Measurements from ENCODE around the gene VCAN. TPM values are rescaled to one million over a fixed set of nuclear protein-coding genes. Genes with fewer than 3 reads are reported as not detected.
A peak's percentile ranks its signal among the peaks of the same experiment; 100 is the strongest.

The VCAN gene
- total and polyA plus RNA-seq, 2 of the 8 experiments (the other 6 are each of a cell fraction or from before 2014, with no cell fraction given), result 146 to 404 TPM

GRCh38 chr5:83470526-83471404 is 779 bp upstream of the VCAN start:
- ChIA-PET POLR2A (ENCODE audit: partially characterized antibody) (interaction anchor here (1.0 to 1.8 kb wide), 7 partner anchors 8 to 1159 kb away, joined by 3 to 7 read pairs (median 4); no protein-coding TSS in a partner anchor), CTCF (ENCODE audit: partially characterized antibody) (interaction anchor here (1.2 kb wide), 1 partner anchor 1121 kb away, joined by 3 read pairs; no protein-coding TSS in a partner anchor)
- Histone ChIP-seq H2BK5ac (ENCODE audit: low read depth, low read length) (peak overlapping the region; percentile 63), H2BK15ac (ENCODE audit: low read length) (no peak overlapping the region), H3K4me2 (ENCODE audit: insufficient read depth in 1 of 2, low read depth in 2 of 2, low read length in 2 of 2) (peak overlapping the region; percentile 66 to 87), H3K79me2 (ENCODE audit: control insufficient read depth in 1 of 2, insufficient read depth in 2 of 2, low read length in 2 of 2) (peaks cover 0 to 19% of the 10 kb centered on the region in 2 experiments; a peak in 3 of 4 replicates), H3K9me3 (ENCODE audit: insufficient read depth in 2 of 2, low read depth in 1 of 2, low read length in 1 of 2) (no peaks in the 10 kb centered on the region), H3K9ac (replicated peaks in 1 of 4; ENCODE audit: extremely low read depth in 1 of 4, low read depth in 3 of 4, low read length in 3 of 4) (peak overlapping the region in 2 of 4 experiments; percentile 65 to 73; a peak in 3 of 7 replicates), H2BK20ac (ENCODE audit: low read length) (no peak overlapping the region), H3K36me3 (ENCODE audit: control insufficient read depth in 2 of 4, insufficient read depth in 4 of 4, low read length in 3 of 4) (no peaks in the 10 kb centered on the region), H4K20me1 (replicated peaks in 1 of 2; ENCODE audit: control insufficient read depth in 1 of 2, insufficient read depth in 2 of 2, low read length in 2 of 2) (no peaks in the 10 kb centered on the region), H3K4ac (replicated peaks; ENCODE audit: insufficient read length, low read depth, low read length) (no peak overlapping the region), H3K56ac (replicated peaks; ENCODE audit: insufficient read length, low read depth, low read length) (no peak overlapping the region), H3K23ac (ENCODE audit: insufficient read length) (no peak overlapping the region), H4K91ac (replicated peaks; ENCODE audit: insufficient read length, low read length) (peak overlapping the region; percentile 50), H2AFZ (ENCODE audit: low read length) (no peak overlapping the region; the same call in 1 of the 2 replicates), H4K5ac (ENCODE audit: insufficient read length, low read depth, low read length) (no peak overlapping the region), H2BK120ac (replicated peaks; ENCODE audit: low read depth, low read length) (peak overlapping the region; percentile 34), H3K18ac (ENCODE audit: extremely low read depth, low read length) (peak overlapping the region; percentile 91), H3K14ac (ENCODE audit: insufficient read length) (no peak overlapping the region), H3K79me1 (ENCODE audit: low read depth, low read length) (no peaks in the 10 kb centered on the region), H2BK12ac (ENCODE audit: low read depth, low read length) (peak overlapping the region; percentile 5; the same call in 1 of the 2 replicates), H3K4me1 (replicated peaks in 1 of 4; ENCODE audit: control insufficient read depth in 3 of 4, insufficient read depth in 4 of 4, low read length in 3 of 4) (peaks cover under 1 to 19% (median 5%) of the 10 kb centered on the region in 4 experiments; a peak in 5 of 7 replicates), H2AK5ac (ENCODE audit: low read depth, low read length) (no peak overlapping the region), H3K4me3 (ENCODE audit: extremely low read depth in 1 of 4, insufficient read depth in 2 of 4, low read depth in 3 of 4, low read length in 4 of 4) (peak overlapping the region; percentile 71 to 89 (median 76)), H3K23me2 (ENCODE audit: low read depth, low read length) (peaks cover 17% of the 10 kb centered on the region), H3K27me3 (replicated peaks in 1 of 4; ENCODE audit: control insufficient read depth in 3 of 4, extremely low read depth in 1 of 4, insufficient read depth in 3 of 4, low read length in 3 of 4) (no peaks in the 10 kb centered on the region), H3K27ac (ENCODE audit: low read depth, low read length) (no peak overlapping the region), H4K8ac (ENCODE audit: extremely low read depth, insufficient read depth, low read length) (no peak overlapping the region)
- FAIRE-seq, result peak; percentile 19
- 2% methylated on average over 15 of the region's 15 CpGs; no CpG with 5 or more reads in 1 of the 2 experiments for WGBS, 2 experiments (ENCODE audit: extremely low coverage in 1 of 2, insufficient coverage in 1 of 2, insufficient read length in 1 of 2, insufficient replicate concordance in 2 of 2, low coverage in 1 of 2, low lambda C conversion rate in 2 of 2, missing lambda C conversion rate in 1 of 2)
- peak in 1 of 2 experiments; percentile 72 for DNase-seq (ENCODE audit: low read depth in 1 of 2, low spot score in 2 of 2)
- TF ChIP-seq ASH2L (IDR thresholded peaks at IDR 0.05; ENCODE audit: low read length) (peak; percentile 69), SRF (IDR thresholded peaks at IDR 0.05; ENCODE audit: low read depth, low read length) (no peak), USF2 (IDR thresholded peaks at IDR 0.05; ENCODE audit: low read length) (no peak), CTBP2 (IDR thresholded peaks at IDR 0.05; ENCODE audit: borderline replicate concordance, insufficient read depth, insufficient read length, low read length) (peak; percentile 70), TAF7 (optimal IDR thresholded peaks at IDR 0.05; ENCODE audit: borderline replicate concordance, low read depth, low read length) (peak; percentile 12), EZH2 (IDR thresholded peaks at IDR 0.05; ENCODE audit: low read depth, low read length, severe bottlenecking) (no peak)

Measured in H1 (cell line).